DMS153 treated with DMSO at 0.1 percent for 48 hours (cell line): ENCODE results near the gene TIGD1.
"Not testable (repeated sequence)": the region's sequence is repeated elsewhere in the genome, so short reads cannot be mapped to it uniquely, and the experiment has no call there.

Experiments used
- DNase-seq: peaks from one replicate; lab custom pipeline; 2025; ENCODE audit not compliant: unreplicated experiment; lab: John Stamatoyannopoulos, UW

The TIGD1 gene

GRCh38 chr2:232571026-232571474, 20.7 kb upstream of the TIGD1 start:
- no peak for DNase-seq

GRCh38 chr2:232570481-232570880, 20.1 kb upstream of the TIGD1 start:
- DNase-seq = not testable (repeated sequence)

- no peak for DNase-seq
Measured at GRCh38 chr2:232569541-232569940, 19.2 kb upstream of the TIGD1 start.

GRCh38 chr2:232568161-232568560, 17.8 kb upstream of the TIGD1 start:
- DNase-seq = no peak

GRCh38 chr2:232567721-232568120, 17.4 kb upstream of the TIGD1 start:
- DNase-seq = no peak

GRCh38 chr2:232563580-232563979, 13.2 kb upstream of the TIGD1 start:
- no peak for DNase-seq

GRCh38 chr2:232562515-232563151, 12.3 kb upstream of the TIGD1 start:
- no peak for DNase-seq

- no peak for DNase-seq
Measured at GRCh38 chr2:232556426-232556825, 6.1 kb upstream of the TIGD1 start.

- no peak for DNase-seq
Measured at GRCh38 chr2:232551776-232552175, 1.4 kb upstream of the TIGD1 start.

- DNase-seq = no peak
Measured at GRCh38 chr2:232551250-232551638, 887 bp upstream of the TIGD1 start.

GRCh38 chr2:232549655-232550353, 553 bp downstream of the TIGD1 start:
- no peak for DNase-seq

- DNase-seq = no peak
Measured at GRCh38 chr2:232547991-232548390, 2.4 kb downstream of the TIGD1 start.

GRCh38 chr2:232545511-232546375, 4.6 kb downstream of the TIGD1 start:
- DNase-seq = no peak

GRCh38 chr2:232544674-232545073, 5.7 kb downstream of the TIGD1 start:
- no peak for DNase-seq

GRCh38 chr2:232543928-232544631, 6.3 kb downstream of the TIGD1 start:
- DNase-seq = no peak

- DNase-seq = no peak
Measured at GRCh38 chr2:232543491-232543890, 6.9 kb downstream of the TIGD1 start.

- DNase-seq = no peak
Measured at GRCh38 chr2:232542715-232543467, 7.5 kb downstream of the TIGD1 start.

GRCh38 chr2:232541961-232542714, 8.2 kb downstream of the TIGD1 start:
- DNase-seq = no peak

GRCh38 chr2:232541195-232541960, 9.0 kb downstream of the TIGD1 start:
- no peak for DNase-seq
